HepG2 (cell line): ENCODE data around the gene KLF6. TPM values are rescaled to one million over a fixed set of nuclear protein-coding genes. Genes with fewer than 3 reads are reported as not detected.

ENCODE experiments used
- BCL6 ChIP-seq: IDR thresholded peaks from 2 replicates; pipeline ENCODE4 v1.6.1; 2016; ENCODE audit warnings: missing genetic modification reagents, missing compliant biosample characterization
- BRD4 ChIP-seq: sonication (generic); formaldehyde crosslinking; IDR thresholded peaks from 2 replicates; pipeline ENCODE4 v1.4.0; 2020; ENCODE audit warnings: missing genetic modification reagents
- HES4 ChIP-seq: sonication (generic); formaldehyde crosslinking; IDR thresholded peaks from 2 replicates; pipeline ENCODE4 v1.9.0; 2021; ENCODE audit warnings: mild to moderate bottlenecking, missing genetic modification reagents, borderline replicate concordance
- KIAA2018 ChIP-seq: sonication (generic); formaldehyde crosslinking; IDR thresholded peaks from 2 replicates; pipeline ENCODE4 v1.5.0; 2020; ENCODE audit warnings: mild to moderate bottlenecking, missing genetic modification reagents, borderline replicate concordance
- MEIS2 ChIP-seq: sonication (generic); formaldehyde crosslinking; IDR thresholded peaks from 2 replicates; pipeline ENCODE4 v1.9.0; 2021; ENCODE audit warnings: mild to moderate bottlenecking, missing genetic modification reagents
- MNT ChIP-seq: fragments of 450-650 bp; IDR thresholded peaks from 2 replicates; pipeline ENCODE4 v1.6.1; 2016
- NFE2L1 ChIP-seq: sonication (generic); formaldehyde crosslinking; IDR thresholded peaks from 2 replicates; pipeline ENCODE4 v1.4.0; 2020; ENCODE audit warnings: missing genetic modification reagents, mild to moderate bottlenecking, borderline replicate concordance
- RXRB ChIP-seq: IDR thresholded peaks from 2 replicates; pipeline ENCODE4 v1.6.1; 2016; ENCODE audit warnings: borderline replicate concordance, missing genetic modification reagents, missing compliant biosample characterization
- STAT6 ChIP-seq: sonication (generic); formaldehyde crosslinking; IDR thresholded peaks from 2 replicates; pipeline ENCODE4 v1.4.0; 2020; ENCODE audit warnings: missing genetic modification reagents, mild to moderate bottlenecking, borderline replicate concordance
- ZBTB34 ChIP-seq: sonication (generic); formaldehyde crosslinking; IDR thresholded peaks from 2 replicates; pipeline ENCODE4 v1.8.0; 2022; ENCODE audit warnings: mild to moderate bottlenecking, missing genetic modification reagents
- ZFYVE20 ChIP-seq: sonication (generic); formaldehyde crosslinking; IDR thresholded peaks from 2 replicates; pipeline ENCODE4 v1.8.0; 2023; ENCODE audit warnings: low read depth, mild to moderate bottlenecking, moderate library complexity, missing genetic modification reagents, borderline replicate concordance
- ZNF143 ChIP-seq: sonication (generic); formaldehyde crosslinking; IDR thresholded peaks from 2 replicates; pipeline ENCODE4 v1.4.0; 2020; ENCODE audit warnings: missing genetic modification reagents
- ZNF558 ChIP-seq: sonication (generic); formaldehyde crosslinking; IDR thresholded peaks from 2 replicates; pipeline ENCODE4 v1.9.0; 2022; ENCODE audit warnings: mild to moderate bottlenecking, missing genetic modification reagents, borderline replicate concordance
- ZNF75D ChIP-seq: sonication (generic); formaldehyde crosslinking; IDR thresholded peaks from 2 replicates; pipeline ENCODE4 v1.8.1; 2023; ENCODE audit warnings: missing genetic modification reagents, mild to moderate bottlenecking, borderline replicate concordance
- ZSCAN21 ChIP-seq: sonication (generic); formaldehyde crosslinking; IDR thresholded peaks from 2 replicates; pipeline ENCODE4 v1.8.0; 2022; ENCODE audit warnings: mild to moderate bottlenecking, missing genetic modification reagents, moderate library complexity, borderline replicate concordance
- polyA plus RNA-seq, 8 experiments: library from polyadenylated mRNA; depleted of rRNA in 3 of 8; stranded (reverse) in 7 of 8; unstranded in 1 of 8; fragments of >200 nt; fragmentation: Illumina TruSeq in 4 of 8; extraction: Trizol in 4 of 8; gene quantifications; 2 replicates each; pipeline versions ENCODE4 v1.2.1 to v1.2.3, GENCODE V29; 2011 to 2016; ENCODE audit warnings: low read depth in 4 of 8, missing spikeins in 1 of 8, mixed read lengths in 1 of 8; ENCODE audit not compliant: insufficient read depth in 1 of 8
- total RNA-seq, 5 experiments: library from RNA; depleted of rRNA; stranded (reverse); fragments of >200 nt; fragmentation: Illumina TruSeq; extraction: Trizol; gene quantifications; 2 replicates each; pipeline ENCODE4 v1.2.3, GENCODE V29; 2016; ENCODE audit warnings: low read depth in 1 of 5

Gene KLF6
- total and polyA plus RNA-seq, 2 of the 13 experiments (the other 11 are each of a cell fraction or from before 2014, with no cell fraction given): 27.0 to 71.9 TPM

- TF ChIP-seq MNT (no peak), HES4 (CRISPR knock-in tag) (no peak), ZNF558 (no peak), RXRB (CRISPR knock-in tag) (peak; percentile 46; the same call in 1 of the 2 replicates), ZBTB34 (no peak), KIAA2018 (CRISPR knock-in tag) (no peak), ZNF75D (CRISPR knock-in tag) (no peak), ZSCAN21 (CRISPR knock-in tag) (no peak), MEIS2 (peak; percentile 54; the same call in 1 of the 2 replicates), ZNF143 (CRISPR knock-in tag) (no peak), ZFYVE20 (CRISPR knock-in tag) (no peak), BRD4 (CRISPR knock-in tag) (peak; percentile 12; the same call in 1 of the 2 replicates), NFE2L1 (no peak), STAT6 (CRISPR knock-in tag) (0 out of 2 replicates have a peak, but pooled peaks have one; percentile 24), BCL6 (CRISPR knock-in tag) (no peak)
These were observed 20.3 kb downstream of the KLF6 start (continued) for GRCh38 chr10:3764626-3765112.
